Omental fat pad (tissue), 4 donors: ENCODE data around the gene AOC3. TPM values are rescaled to one million over a fixed set of nuclear protein-coding genes. Genes with fewer than 3 reads are reported as not detected.
"Not testable (repeated sequence)": the region's sequence is repeated elsewhere in the genome, so short reads cannot be mapped to it uniquely, and the experiment has no call there.

Experiments
- ATAC-seq: fragments of 150-250 bp; one replicate; pipeline ENCODE4 v1.9.1; 2016; ENCODE audit warnings: mild to moderate bottlenecking, moderate library complexity; ENCODE audit not compliant: low FRiP score
- DNase-seq: peaks from one replicate; pipeline ENCODE4 v3.0.0-alpha.2; 2019; ENCODE audit warnings: low spot score
- total RNA-seq, 4 donors: library from RNA; depleted of rRNA; stranded (reverse); fragments of >200 nt; gene quantifications; one replicate each; pipeline ENCODE4 v1.1.0, GENCODE V29; 2016
- TF ChIP-seq, protein P1 (sequence below), 3 donors: fragments of 450-650 bp; IDR thresholded peaks; one replicate each; pipeline ENCODE4 v1.5.1; 2016 to 2017; ENCODE audit warnings: antibody characterized with exemption in 3 of 3, mild to moderate bottlenecking in 3 of 3, moderate library complexity in 2 of 3

Gene AOC3
- total RNA-seq, 4 donors from 2014 or later, result 106 to 221 (median 175) TPM

GRCh38 chr17:42891539-42892152 is 40.6 kb downstream of the AOC3 start:
- TF ChIP-seq, protein P1, sequence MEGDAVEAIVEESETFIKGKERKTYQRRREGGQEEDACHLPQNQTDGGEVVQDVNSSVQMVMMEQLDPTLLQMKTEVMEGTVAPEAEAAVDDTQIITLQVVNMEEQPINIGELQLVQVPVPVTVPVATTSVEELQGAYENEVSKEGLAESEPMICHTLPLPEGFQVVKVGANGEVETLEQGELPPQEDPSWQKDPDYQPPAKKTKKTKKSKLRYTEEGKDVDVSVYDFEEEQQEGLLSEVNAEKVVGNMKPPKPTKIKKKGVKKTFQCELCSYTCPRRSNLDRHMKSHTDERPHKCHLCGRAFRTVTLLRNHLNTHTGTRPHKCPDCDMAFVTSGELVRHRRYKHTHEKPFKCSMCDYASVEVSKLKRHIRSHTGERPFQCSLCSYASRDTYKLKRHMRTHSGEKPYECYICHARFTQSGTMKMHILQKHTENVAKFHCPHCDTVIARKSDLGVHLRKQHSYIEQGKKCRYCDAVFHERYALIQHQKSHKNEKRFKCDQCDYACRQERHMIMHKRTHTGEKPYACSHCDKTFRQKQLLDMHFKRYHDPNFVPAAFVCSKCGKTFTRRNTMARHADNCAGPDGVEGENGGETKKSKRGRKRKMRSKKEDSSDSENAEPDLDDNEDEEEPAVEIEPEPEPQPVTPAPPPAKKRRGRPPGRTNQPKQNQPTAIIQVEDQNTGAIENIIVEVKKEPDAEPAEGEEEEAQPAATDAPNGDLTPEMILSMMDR (IDR thresholded peaks at IDR 0.05), result no peak
- DNase-seq (no peak), ATAC-seq (no peak)

DNA sequence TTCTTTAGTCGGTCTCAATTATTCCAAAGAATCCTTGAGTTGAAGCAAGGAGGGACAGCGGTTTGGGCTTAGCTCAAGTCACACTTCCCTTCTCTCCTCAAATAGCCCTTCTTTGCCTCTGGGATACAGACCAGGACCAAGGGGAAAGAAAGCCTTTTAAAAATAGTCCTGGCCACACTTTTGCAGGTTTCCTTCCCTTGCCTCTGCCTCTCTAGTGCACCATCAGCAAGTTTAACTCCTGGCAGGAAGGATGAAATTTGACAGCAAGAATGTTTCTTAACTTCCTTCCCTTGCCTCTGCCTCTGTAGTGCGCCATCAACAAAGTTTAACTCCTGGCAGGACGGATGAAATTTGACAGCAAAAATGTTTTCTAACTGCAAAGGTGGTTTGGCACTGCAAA is 42.4 kb downstream of the AOC3 start:
- TF ChIP-seq, protein P1 (IDR thresholded peaks at IDR 0.05), result no peak
- ATAC-seq, result no peak

DNA sequence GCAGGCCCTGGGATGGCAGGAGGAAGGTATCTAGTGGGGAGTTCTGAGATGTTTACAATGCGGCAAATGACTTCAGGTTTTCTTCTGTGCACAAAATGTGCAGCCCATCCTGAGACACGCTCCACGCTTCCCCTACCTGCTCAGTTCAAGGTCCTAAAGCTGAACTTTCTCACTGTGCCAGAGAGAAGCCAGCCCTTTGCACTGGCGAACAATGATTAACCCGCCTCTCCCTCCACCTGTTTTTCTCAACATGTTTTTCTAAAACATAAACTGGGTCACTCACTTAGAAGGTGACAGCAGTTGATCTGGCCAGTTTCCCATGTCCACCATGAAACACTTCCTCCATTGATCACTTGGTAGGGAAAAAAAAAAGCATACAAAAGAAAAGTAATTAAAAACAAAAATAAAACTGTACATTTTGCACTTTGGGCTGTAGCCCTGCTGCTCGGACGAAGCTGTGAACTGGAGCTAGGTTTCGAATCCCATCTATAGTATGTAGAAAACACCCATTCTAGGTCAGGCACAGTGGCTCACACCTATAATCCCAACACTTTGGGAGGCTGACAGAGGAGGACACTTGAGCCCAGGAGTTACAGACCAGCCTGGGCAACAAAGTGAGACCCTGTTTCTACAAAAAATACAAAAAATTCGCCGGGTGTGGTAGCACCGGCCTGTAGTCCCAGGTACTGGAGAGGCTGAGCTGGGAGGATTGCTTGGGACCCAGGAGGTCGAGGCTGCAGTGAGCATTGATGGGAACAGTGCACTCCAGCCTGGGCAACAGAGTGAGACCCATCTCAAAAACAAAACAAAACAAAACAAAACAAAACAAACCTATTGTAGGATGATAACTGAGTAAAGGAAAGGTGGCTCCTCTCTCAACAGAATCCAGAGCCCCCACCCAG is 43.5 kb downstream of the AOC3 start:
- ATAC-seq (no peak), DNase-seq (no peak)
- TF ChIP-seq, protein P1 (IDR thresholded peaks at IDR 0.05), result no peak

More for the DNA sequence above, 42.4 kb downstream of the AOC3 start:
- no peak for DNase-seq

DNA sequence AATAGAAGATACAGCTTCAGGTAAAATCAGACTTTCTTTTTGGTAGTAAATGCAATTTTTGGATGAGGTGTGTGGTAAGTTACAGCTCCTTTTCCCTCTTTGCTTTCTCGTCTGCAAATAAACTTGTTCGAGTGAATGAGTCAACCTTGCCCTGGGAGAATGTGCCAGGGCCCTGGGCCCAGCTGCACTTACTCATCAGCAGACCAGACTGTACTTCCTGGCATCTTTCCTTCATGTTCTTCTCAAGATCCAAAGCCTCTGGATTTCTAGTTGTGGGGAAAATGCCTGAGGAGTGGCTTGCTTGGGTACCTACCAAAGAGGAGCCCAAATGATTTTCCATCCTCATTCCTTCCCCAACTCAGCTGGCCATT is 44.2 kb downstream of the AOC3 start:
- TF ChIP-seq, protein P1 (IDR thresholded peaks at IDR 0.05), result no peak
- no peak for DNase-seq
- peak; percentile 74 for ATAC-seq

- DNase-seq (no peak), ATAC-seq (no peak)
- TF ChIP-seq, protein P1 (IDR thresholded peaks at IDR 0.05), result no peak
These were observed 47.3 kb downstream of the AOC3 start for GRCh38 chr17:42898147-42898811.

GRCh38 chr17:42899981-42900380 is 49.0 kb downstream of the AOC3 start:
- not testable (repeated sequence) for ATAC-seq, DNase-seq
